HG03571 (cell line): Measurements from ENCODE around the gene ADH4.
"Not testable (repeated sequence)": the region's sequence is repeated elsewhere in the genome, so short reads cannot be mapped to it uniquely, and the experiment has no call there.

Experiments used
- ATAC-seq: cut with Tn5 transposase; IDR thresholded peaks from one replicate; pipeline ENCODE4 v1.9.1; 2021; ENCODE audit not compliant: unreplicated experiment

ADH4 gene

GRCh38 chr4:99135541-99136162 lies 8.4 kb downstream of the ADH4 start:
- ATAC-seq = no peak

GRCh38 chr4:99134586-99134985 lies 9.5 kb downstream of the ADH4 start:
- no peak for ATAC-seq

DNA sequence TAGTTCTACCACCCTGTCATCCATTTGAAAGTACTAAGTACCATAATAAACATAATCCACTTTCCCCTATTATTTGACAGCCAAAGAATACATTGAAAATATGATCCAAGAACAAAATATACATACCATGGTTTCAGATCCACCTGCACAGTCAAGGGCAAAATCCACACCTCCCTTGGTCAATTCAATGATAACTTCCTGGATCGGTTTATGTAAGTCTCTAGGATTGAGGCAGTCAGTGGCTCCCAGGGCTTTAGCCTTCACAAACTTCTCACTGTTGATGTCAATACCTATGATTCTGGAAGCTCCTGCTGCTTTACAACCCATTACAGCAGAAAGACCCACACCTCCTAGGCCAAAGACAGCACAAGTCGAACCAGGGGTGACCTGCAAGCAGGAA lies 12.7 kb downstream of the ADH4 start:
- no peak for ATAC-seq

- no peak for ATAC-seq
Observed at GRCh38 chr4:99126376-99126775, 17.7 kb downstream of the ADH4 start.

DNA sequence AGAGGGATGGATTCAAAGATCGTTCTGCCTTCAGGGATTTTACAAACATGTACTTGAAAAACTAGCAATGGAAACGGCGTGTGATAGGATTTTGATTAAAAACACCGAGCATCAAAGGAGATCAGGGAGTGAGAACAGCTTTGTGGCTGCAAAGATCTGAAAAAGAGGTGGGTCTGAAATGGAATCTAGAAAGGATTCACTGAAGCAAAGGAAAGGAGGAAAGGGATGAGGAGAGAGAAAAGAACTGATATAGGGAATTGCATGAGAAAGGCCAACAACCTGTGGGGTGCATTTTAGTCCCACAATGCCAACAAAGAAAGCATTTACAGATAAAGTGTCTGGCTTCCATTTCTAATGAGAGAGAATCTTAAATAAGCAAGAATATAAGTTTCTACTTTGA lies 23.1 kb downstream of the ADH4 start:
- ATAC-seq = no peak

DNA sequence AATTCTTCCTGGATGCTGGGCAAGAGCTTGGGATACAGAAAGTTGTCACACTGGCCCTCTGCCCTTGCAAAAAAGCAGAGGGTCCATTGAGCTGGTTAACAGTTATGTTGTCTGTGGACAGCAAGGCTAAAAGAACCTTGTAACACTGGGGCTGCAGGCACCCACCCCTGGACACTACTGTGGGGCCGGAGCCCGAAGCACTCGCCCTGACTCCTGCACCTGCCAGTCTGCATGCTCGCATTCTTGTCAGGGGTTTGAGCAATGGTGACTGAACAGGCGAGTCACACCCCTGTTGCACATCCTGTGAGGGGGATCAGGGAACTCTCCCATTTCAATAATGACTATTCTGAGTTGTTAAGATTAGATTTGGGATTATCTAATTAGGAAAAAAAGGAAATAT lies 23.6 kb downstream of the ADH4 start:
- ATAC-seq = no peak

DNA sequence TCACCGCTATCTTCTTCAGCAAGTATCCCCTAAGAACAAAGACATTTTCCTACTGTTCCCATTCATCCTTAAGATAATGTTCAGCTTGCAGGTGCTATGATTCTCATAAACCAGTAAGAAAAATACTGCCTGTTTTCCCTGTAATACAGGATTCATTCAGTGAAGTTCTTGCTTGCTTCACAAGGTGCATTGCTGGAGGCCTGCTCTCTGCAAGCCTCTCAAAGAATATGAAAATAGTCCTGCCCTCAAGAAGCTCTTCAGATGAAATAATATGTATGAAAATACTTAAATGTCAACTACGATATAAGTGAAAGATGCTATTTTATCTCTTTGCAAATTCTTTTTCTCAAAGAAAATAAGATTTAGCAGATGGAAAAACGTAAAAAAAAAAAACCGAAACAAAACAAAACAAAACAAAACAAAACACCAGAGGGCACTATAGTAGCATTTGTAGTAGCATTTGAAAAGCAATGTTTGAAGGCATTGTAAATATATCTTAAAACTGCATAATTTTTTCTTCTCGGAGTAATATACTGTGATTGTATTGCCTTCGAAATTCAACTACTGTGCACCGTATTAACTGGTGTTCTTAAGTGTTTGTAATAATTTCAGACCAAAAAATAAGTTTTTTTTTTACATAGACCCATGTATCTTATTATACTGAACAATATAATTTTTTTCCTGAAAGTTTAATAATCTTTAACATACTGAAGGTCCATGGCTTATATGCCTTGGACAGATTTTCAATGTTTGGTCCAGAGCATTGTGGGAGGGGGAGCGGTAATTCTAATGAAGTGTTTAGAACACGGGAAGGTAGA lies 26.0 kb downstream of the ADH4 start:
- ATAC-seq = no peak

DNA sequence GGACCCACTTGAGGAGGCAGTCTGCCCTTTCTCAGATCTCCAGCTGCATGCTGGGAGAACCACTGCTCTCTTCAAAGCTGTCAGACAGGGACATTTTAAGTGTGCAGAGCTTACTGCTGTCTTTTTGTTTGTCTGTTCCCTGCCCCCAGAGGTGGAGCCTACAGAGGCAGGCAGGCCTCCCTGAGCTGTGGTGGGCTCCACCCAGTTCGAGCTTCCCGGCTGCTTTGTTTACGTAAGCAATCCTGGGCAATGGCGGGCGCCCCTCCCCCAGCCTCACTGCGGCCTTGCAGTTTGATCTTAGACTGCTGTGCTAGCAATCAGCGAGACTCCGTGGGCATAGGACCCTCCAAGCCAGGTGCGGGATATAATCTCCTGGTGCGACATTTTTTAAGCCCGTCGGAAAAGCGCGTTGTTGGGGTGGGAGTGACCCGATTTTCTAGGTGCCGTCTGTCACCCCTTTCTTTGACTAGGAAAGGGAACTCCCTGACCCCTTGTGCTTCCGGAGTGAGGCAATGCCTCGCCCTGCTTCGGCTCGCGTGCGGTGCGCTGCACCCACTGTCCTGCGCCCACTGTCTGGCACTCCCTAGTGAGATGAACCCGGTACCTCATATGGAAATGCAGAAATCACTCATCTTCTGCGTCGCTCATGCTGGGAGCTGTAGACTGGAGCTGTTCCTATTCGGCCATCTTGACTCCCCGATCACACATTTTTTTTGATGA lies 26.8 kb downstream of the ADH4 start:
- not testable (repeated sequence) for ATAC-seq

GRCh38 chr4:99109286-99109685 lies 34.8 kb downstream of the ADH4 start:
- ATAC-seq = not testable (repeated sequence)

DNA sequence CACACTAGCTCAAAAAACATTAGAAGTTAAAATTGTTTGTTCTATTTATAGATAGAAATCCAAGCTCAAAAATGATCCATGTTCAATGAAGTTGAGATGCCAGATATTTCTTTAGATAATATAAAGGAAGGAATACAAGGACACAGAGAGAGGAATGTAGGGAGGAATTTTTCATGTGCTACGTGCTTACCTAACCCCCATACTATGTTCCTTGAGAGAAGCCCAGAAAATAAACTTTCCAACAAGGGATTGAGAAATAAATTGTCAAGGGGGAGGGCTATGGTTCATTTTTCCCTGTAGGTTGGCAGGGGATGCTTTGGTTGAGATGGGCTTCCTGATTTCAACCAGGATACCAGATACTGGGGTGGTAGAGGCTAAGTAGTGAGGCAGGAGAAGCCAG lies 39.9 kb downstream of the ADH4 start:
- ATAC-seq = no peak

- ATAC-seq = no peak
Observed at GRCh38 chr4:99103166-99103565, 40.9 kb downstream of the ADH4 start.

DNA sequence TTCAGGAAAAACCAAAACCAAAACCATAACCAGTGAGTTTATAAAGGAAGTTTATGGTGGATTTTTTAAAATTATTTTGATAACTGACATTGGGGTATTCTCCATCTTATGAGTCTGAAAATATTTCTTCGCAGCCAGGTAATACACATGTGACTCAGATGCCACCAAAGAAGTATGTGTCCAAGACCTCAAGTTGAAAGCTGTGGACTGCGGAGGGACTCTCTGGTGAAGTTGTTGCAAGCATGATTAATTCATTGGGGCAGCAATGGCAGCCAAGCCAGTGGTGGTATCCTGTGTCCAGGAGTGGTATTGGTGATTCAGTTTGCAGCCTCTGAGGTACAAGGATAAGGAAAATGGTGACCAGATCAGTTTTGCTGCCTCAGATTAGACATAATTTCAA lies 41.5 kb downstream of the ADH4 start:
- no peak for ATAC-seq

GRCh38 chr4:99100876-99101275 lies 43.2 kb downstream of the ADH4 start:
- no peak for ATAC-seq

- not testable (repeated sequence) for ATAC-seq
Observed at GRCh38 chr4:99099814-99100213, 44.3 kb downstream of the ADH4 start.

DNA sequence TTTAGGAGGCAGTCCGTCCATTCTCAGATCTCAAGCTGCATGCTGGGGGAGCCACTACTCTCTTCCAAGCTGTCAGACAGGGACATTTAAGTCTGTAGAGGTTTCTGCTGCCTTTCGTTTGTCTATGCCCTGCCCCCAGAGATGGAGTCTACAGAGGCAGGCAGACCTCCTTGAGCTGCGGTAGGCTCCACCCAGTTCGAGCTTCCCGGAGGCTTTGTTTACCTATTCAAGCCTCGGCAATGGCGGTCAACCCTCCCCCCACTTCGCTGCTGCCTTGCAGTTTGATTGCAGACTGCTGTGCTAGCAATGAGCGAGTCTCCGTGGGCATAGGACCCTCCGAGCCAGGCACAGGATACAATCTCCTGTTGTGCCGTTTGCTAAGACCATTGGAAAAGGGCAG lies 44.8 kb downstream of the ADH4 start:
- no peak for ATAC-seq

GRCh38 chr4:99091841-99092240 lies 52.3 kb downstream of the ADH4 start:
- not testable (repeated sequence) for ATAC-seq

- ATAC-seq = no peak
Observed at GRCh38 chr4:99091216-99091575, 52.9 kb downstream of the ADH4 start.

GRCh38 chr4:99090481-99091215 lies 53.4 kb downstream of the ADH4 start:
- no peak for ATAC-seq

GRCh38 chr4:99088481-99089365 lies 55.4 kb downstream of the ADH4 start, which contains the start of gene ADH5:
Gene ADH5, minus strand, starts transcription at chr4:99088788. Its CDS starts 88 bp downstream, at chr4:99088700.
- peak; percentile 87 for ATAC-seq

- peak; percentile 27 for ATAC-seq
Observed at GRCh38 chr4:99088023-99088449, 56.1 kb downstream of the ADH4 start.
